ENCODE data around the gene EFCAB5.
"Not testable (repeated sequence)": the region's sequence is repeated elsewhere in the genome, so short reads cannot be mapped to it uniquely, and the experiment has no call there.

EFCAB5 gene

GRCh38 chr17:30093463-30094147, 152.2 kb downstream of the EFCAB5 start:
- peak in 1 of 2 donors; percentile 4 for DNase-seq (ENCODE audit: low read depth in 2 of 2)

- DNase-seq (ENCODE audit: low read depth in 2 of 2) = no peak
Measured at GRCh38 chr17:30095507-30096244, 154.2 kb downstream of the EFCAB5 start.

- no peak for DNase-seq (ENCODE audit: low read depth in 2 of 2)
Measured at GRCh38 chr17:30101686-30102390, 160.4 kb downstream of the EFCAB5 start.

GRCh38 chr17:30103921-30104320, 162.5 kb downstream of the EFCAB5 start:
- no peak for DNase-seq (ENCODE audit: low read depth in 2 of 2)

- peak; percentile 32 to 48 for DNase-seq (ENCODE audit: low read depth in 2 of 2)
Measured at GRCh38 chr17:30104575-30105339, 163.3 kb downstream of the EFCAB5 start.

- DNase-seq (ENCODE audit: low read depth in 2 of 2) = no peak
Measured at GRCh38 chr17:30112794-30113193, 171.4 kb downstream of the EFCAB5 start.

- no peak for DNase-seq (ENCODE audit: low read depth in 2 of 2)
Measured at GRCh38 chr17:30113213-30113612, 171.8 kb downstream of the EFCAB5 start.

- no peak for DNase-seq (ENCODE audit: low read depth in 2 of 2)
Measured at GRCh38 chr17:30116345-30116660, 174.9 kb downstream of the EFCAB5 start.

- peak; percentile 71 to 87 for DNase-seq (ENCODE audit: low read depth in 2 of 2)
Measured at GRCh38 chr17:30116661-30117551, 175.5 kb downstream of the EFCAB5 start, which contains the start of gene NSRP1. NSRP1 (plus strand) TSS chr17:30116816; CDS start chr17:30116844, 28 bp downstream.

GRCh38 chr17:30117675-30118081, 176.2 kb downstream of the EFCAB5 start:
- DNase-seq (ENCODE audit: low read depth in 2 of 2) = no peak

- DNase-seq (ENCODE audit: low read depth in 2 of 2) = not testable (repeated sequence)
Measured at GRCh38 chr17:30118635-30119034, 177.2 kb downstream of the EFCAB5 start.

GRCh38 chr17:30124273-30124796, 182.9 kb downstream of the EFCAB5 start:
- no peak for DNase-seq (ENCODE audit: low read depth in 2 of 2)

- DNase-seq (ENCODE audit: low read depth in 2 of 2) = no peak
Measured at GRCh38 chr17:30130121-30130520, 188.7 kb downstream of the EFCAB5 start.

GRCh38 chr17:30132615-30133014, 191.2 kb downstream of the EFCAB5 start:
- DNase-seq (ENCODE audit: low read depth in 2 of 2) = no peak

- DNase-seq (ENCODE audit: low read depth in 2 of 2) = no peak
Measured at GRCh38 chr17:30133197-30133596, 191.8 kb downstream of the EFCAB5 start.

- DNase-seq (ENCODE audit: low read depth in 2 of 2) = no peak
Measured at GRCh38 chr17:30134551-30134950, 193.1 kb downstream of the EFCAB5 start.

- no peak for DNase-seq (ENCODE audit: low read depth in 2 of 2)
Measured at GRCh38 chr17:30137158-30137557, 195.7 kb downstream of the EFCAB5 start.

GRCh38 chr17:30147860-30148259, 206.4 kb downstream of the EFCAB5 start:
- not testable (repeated sequence) for DNase-seq (ENCODE audit: low read depth in 2 of 2)

- DNase-seq (ENCODE audit: low read depth in 2 of 2) = no peak
Measured at GRCh38 chr17:30148376-30148775, 206.9 kb downstream of the EFCAB5 start.

- DNase-seq (ENCODE audit: low read depth in 2 of 2) = no peak
Measured at GRCh38 chr17:30151471-30151870, 210.0 kb downstream of the EFCAB5 start.

- DNase-seq (ENCODE audit: low read depth in 2 of 2) = no peak
Measured at GRCh38 chr17:30153463-30153862, 212.0 kb downstream of the EFCAB5 start.
